ENCODE measurements around the gene GAS7.

DNA sequence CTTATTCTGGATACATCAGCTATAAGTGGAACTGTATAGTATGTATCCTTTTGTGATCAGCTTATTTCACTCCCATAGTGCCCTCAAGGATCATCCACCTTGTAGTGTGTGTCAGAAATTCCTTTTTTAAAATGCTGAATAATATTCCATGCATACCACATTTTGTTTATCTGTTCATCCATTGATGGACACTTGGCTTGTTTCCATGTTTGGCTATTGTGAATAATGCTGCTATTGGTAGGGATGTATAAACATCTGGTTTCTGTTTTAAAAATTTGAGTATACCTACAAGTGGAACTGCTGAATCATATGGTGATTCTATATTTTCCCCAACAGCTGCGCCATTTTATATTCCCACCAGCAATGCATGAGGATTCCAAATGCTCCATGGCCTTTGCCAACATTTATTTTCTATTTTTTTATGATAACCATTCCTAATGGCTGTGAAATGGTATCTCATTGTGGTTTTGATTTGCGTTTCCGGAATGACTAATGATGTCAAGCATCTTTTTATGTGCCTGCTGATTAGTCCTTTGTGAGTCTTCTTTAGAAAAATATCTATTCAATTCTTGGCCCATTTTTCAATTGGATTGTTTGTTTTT lies 304.9 kb downstream of the GAS7 start:
- TF ChIP-seq PRDM15 (CRISPR knock-in tag; IDR thresholded peaks at IDR 0.05) (no peak), SIN3A (IDR thresholded peaks at IDR 0.05; ENCODE audit: low read depth, low read length) (no peak), TCF7 (IDR thresholded peaks at IDR 0.05; ENCODE audit: borderline replicate concordance) (no peak), ZBTB4 (CRISPR knock-in tag; IDR thresholded peaks at IDR 0.05) (no peak), GATAD2B (conservative IDR thresholded peaks at IDR 0.05; ENCODE audit: low read depth) (no peak), RCOR1 (conservative IDR thresholded peaks at IDR 0.05; ENCODE audit: low read depth, low read length) (no peak), CEBPZ (IDR thresholded peaks at IDR 0.05; ENCODE audit: low read depth, low read length) (no peak), CREB1 (IDR thresholded peaks at IDR 0.05; ENCODE audit: low read depth) (no peak), POLR2A (IDR thresholded peaks at IDR 0.05; ENCODE audit: low read depth, low read length) (no peak), ZNF24 (IDR thresholded peaks at IDR 0.05) (no peak), SMAD1 (IDR thresholded peaks at IDR 0.05; ENCODE audit: low read depth, partially characterized antibody) (no peak)
- TF ChIP-seq, protein P1, sequence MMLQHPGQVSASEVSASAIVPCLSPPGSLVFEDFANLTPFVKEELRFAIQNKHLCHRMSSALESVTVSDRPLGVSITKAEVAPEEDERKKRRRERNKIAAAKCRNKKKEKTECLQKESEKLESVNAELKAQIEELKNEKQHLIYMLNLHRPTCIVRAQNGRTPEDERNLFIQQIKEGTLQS (IDR thresholded peaks at IDR 0.05; ENCODE audit: borderline replicate concordance, extremely low read depth, low read depth, low read length), result no peak
- TF ChIP-seq, protein P2, sequence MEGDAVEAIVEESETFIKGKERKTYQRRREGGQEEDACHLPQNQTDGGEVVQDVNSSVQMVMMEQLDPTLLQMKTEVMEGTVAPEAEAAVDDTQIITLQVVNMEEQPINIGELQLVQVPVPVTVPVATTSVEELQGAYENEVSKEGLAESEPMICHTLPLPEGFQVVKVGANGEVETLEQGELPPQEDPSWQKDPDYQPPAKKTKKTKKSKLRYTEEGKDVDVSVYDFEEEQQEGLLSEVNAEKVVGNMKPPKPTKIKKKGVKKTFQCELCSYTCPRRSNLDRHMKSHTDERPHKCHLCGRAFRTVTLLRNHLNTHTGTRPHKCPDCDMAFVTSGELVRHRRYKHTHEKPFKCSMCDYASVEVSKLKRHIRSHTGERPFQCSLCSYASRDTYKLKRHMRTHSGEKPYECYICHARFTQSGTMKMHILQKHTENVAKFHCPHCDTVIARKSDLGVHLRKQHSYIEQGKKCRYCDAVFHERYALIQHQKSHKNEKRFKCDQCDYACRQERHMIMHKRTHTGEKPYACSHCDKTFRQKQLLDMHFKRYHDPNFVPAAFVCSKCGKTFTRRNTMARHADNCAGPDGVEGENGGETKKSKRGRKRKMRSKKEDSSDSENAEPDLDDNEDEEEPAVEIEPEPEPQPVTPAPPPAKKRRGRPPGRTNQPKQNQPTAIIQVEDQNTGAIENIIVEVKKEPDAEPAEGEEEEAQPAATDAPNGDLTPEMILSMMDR (IDR thresholded peaks at IDR 0.05 in 2 of 3, conservative IDR thresholded peaks at IDR 0.05 in 1 of 3; ENCODE audit: control insufficient read depth in 2 of 3, extremely low read depth in 1 of 3, insufficient read depth in 1 of 3, low read depth in 3 of 3, low read length in 3 of 3), result no peak
